VCaP (cell line): ENCODE measurements around the gene ADPRH.
"Not testable (repeated sequence)": the region's sequence is repeated elsewhere in the genome, so short reads cannot be mapped to it uniquely, and the experiment has no call there.

ENCODE experiments used
- H3K27ac ChIP-seq: fragments of 450-650 bp; 2 replicates; pipeline ENCODE4 v1.5.1; 2017
- TF ChIP-seq, protein P1 (sequence below): fragments of 450-650 bp; conservative IDR thresholded peaks from 2 replicates; pipeline ENCODE4 v1.5.1; 2017; ENCODE audit warnings: mild to moderate bottlenecking, moderate library complexity

The ADPRH gene

GRCh38 chr3:119590706-119591105 is 11.4 kb downstream of the ADPRH start:
- TF ChIP-seq, protein P1, sequence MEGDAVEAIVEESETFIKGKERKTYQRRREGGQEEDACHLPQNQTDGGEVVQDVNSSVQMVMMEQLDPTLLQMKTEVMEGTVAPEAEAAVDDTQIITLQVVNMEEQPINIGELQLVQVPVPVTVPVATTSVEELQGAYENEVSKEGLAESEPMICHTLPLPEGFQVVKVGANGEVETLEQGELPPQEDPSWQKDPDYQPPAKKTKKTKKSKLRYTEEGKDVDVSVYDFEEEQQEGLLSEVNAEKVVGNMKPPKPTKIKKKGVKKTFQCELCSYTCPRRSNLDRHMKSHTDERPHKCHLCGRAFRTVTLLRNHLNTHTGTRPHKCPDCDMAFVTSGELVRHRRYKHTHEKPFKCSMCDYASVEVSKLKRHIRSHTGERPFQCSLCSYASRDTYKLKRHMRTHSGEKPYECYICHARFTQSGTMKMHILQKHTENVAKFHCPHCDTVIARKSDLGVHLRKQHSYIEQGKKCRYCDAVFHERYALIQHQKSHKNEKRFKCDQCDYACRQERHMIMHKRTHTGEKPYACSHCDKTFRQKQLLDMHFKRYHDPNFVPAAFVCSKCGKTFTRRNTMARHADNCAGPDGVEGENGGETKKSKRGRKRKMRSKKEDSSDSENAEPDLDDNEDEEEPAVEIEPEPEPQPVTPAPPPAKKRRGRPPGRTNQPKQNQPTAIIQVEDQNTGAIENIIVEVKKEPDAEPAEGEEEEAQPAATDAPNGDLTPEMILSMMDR: no peak

DNA sequence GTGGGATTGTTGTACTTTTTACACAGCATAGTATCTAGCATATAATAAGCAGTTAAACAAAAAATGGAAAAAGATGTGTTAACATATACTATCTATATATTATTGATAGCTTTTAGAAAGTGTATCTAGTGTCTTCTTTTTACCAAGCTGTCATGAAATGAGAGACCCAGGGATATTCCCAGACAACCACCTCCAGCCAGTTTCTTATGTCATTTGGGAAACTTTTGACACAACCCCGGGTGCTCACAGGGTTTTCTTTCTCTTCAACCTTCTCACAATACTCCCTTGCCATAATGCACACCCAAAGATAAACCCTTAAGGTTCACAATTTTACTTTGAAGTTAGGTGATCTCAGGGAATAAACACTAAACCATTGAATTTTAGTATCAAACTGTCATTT is 13.6 kb downstream of the ADPRH start:
- no peak overlapping the region for H3K27ac ChIP-seq
- TF ChIP-seq, protein P1: no peak

More at GRCh38 chr3:119590706-119591105, 11.4 kb downstream of the ADPRH start:
- H3K27ac ChIP-seq: no peak overlapping the region

DNA sequence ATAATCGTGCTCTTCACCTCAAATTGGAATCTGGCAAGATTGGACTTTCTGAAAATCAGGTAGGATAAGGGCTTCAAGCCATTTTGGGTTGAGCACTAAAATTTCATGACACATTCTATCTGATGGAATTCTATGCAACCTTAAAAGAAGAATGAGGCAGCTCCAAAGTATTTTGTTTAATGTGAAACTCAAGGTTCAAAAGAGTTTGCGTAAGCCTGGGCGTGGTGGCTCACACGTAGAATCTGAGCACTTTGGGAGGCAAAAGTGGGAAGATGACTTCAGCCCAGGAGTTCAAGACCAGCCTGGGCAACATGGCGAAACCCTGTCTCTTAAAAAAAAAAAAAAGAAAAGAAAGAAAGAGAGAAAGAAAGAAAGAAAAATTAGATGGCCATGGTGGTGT is 14.8 kb downstream of the ADPRH start:
- TF ChIP-seq, protein P1: no peak
- H3K27ac ChIP-seq: no peak overlapping the region

DNA sequence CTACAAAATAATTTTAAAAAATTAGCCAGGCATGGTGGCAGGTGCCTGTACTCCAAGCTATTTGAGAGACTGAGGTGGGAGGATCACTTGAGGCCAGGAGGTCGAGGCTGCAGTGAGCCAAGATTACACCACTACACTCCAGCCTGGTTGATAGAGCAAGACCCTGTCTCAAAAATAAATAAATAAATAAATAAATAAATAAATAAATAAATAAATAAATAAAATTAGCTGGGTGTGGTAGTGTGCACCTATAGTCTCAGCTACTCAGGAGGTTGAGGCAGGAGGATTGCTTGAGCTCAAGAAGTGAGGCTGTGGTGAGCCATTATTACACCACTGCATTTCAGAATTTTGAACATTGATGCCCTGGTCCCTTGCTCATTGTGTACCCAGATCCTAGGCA is 15.6 kb downstream of the ADPRH start:
- H3K27ac ChIP-seq: not testable (repeated sequence)

- H3K27ac ChIP-seq: peak overlapping the region; percentile 96
- TF ChIP-seq, protein P1: no peak
These were observed 16.5 kb downstream of the ADPRH start for GRCh38 chr3:119595639-119596334.

DNA sequence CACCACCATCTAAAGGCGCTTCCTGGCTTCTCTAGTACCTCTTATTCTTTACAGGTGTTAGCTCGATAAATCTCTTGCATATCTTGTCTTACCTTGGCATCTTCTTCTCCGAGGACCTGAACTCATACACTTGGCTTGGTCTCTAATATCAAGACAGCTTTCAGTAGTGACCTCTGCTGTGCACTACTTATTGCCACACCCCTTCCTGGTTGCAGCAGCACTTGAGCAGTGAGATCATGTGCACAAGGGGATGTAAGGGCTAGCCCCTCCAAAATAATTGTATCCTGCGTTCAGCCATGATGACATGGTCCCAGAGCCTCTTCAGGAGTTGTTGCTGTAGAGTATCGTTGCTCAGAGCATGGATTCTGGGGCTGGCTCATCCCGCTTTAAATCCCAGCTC is 17.1 kb downstream of the ADPRH start:
- H3K27ac ChIP-seq: peak overlapping the region; percentile 96
- TF ChIP-seq, protein P1: no peak

DNA sequence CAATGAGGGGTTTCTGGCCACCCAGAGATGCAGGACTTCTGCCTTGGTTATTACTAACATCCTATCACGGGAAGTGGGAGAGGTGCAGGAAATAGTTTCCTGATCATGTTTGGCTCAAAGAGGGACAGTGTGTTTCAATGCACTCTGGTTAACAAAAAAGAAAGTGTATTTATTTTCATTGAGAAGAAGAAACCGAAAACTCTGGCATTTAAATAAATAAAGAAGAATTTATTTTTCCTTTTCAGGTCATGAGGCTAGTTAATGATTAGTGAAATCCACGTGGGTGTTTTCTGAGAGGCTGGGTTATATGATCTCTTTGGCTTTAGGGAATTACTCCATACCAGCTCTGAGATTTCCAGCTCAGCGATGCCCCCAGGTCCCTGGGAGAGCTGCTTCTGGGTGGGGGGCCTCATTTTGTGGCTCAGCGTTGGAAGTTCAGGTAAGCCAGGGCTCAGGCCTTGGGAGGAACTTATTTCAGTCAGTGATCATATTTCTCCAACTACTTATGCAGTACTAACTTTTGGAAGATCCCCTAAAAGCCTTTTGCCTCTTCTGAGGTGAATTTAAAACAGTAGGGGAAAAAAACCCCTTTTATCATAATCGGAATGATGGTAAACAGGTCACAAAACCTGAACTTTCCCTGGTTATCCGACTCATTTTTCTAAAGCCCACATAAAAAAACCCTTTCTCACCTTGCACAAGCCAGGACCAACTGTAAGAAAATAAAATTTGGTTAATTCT is 18.4 kb downstream of the ADPRH start, which contains the start of gene PLA1A:
Gene PLA1A (plus strand): TSS at position 338 of the 741 bp plus-strand sequence. CDS start 29 bp downstream, at position 367.
- TF ChIP-seq, protein P1: no peak
- H3K27ac ChIP-seq: peak within 1 kb of the TSS; percentile 96
